Mucosa of descending colon (tissue), 3 donors: ENCODE data around the gene ELOVL1. TPM values are rescaled to one million over a fixed set of nuclear protein-coding genes. Genes with fewer than 3 reads are reported as not detected.
A peak's percentile ranks its signal among the peaks of the same experiment; 100 is the strongest.
"Not testable (repeated sequence)": the region's sequence is repeated elsewhere in the genome, so short reads cannot be mapped to it uniquely, and the experiment has no call there.

Source experiments
- ATAC-seq: fragments of 200-7000 bp; cut with Tn5 transposase; one replicate; pipeline ENCODE4 v1.9.1; 2020; ENCODE audit warnings: mild to moderate bottlenecking, moderate library complexity
- DNase-seq, 3 donors: peaks; one replicate each; pipeline ENCODE4 v3.0.0-alpha.2; 2020
- H3K36me3 ChIP-seq: fragments of 200-600 bp; one replicate; pipeline ENCODE4 v1.8.0; 2021; ENCODE audit warnings: low read depth, mild to moderate bottlenecking
- H3K4me1 ChIP-seq: fragments of 200-600 bp; one replicate; pipeline ENCODE4 v1.8.0; 2021; ENCODE audit warnings: low read depth, mild to moderate bottlenecking
- H3K4me3 ChIP-seq: fragments of 200-600 bp; one replicate; pipeline ENCODE4 v1.8.0; 2021; ENCODE audit warnings: mild to moderate bottlenecking
- H3K9me3 ChIP-seq: fragments of 200-600 bp; one replicate; pipeline ENCODE4 v1.8.0; 2021; ENCODE audit warnings: mild to moderate bottlenecking
- CTCF ChIP-seq: fragments of 200-600 bp; IDR thresholded peaks from one replicate; pipeline ENCODE4 v1.8.0; 2022; ENCODE audit warnings: antibody characterized with exemption, mild to moderate bottlenecking
- intact Hi-C, 2 donors: fragments of 100-400 bp; cut with DNase I in 1 of 2; cut with micrococcal nuclease in 1 of 2; formaldehyde crosslinking; loops; one replicate each; pipeline versions ENCODE4 v1.11.0 to v1.11.1; 2022; cut with DNase I, micrococcal nuclease
- total RNA-seq, 3 donors: library from RNA; stranded (reverse); fragmentation: NEBNext Ultra II Directional in 2 of 3; extraction: Animal tissue kit (Norgen Biotek cat#: 25700) in 2 of 3; gene quantifications; one replicate each; pipeline versions ENCODE4 v1.2.1 to v1.2.4, GENCODE V29; 2021 to 2023
- donor health status: DM: no; HTN: no; CAD: no; lungs with moderate emphysema.
- donor health status: DM: no; HTN: no; CAD: no.
- donor health status: DM: no; HTN: yes; CAD: no.

Gene ELOVL1
- total RNA-seq, 3 donors from 2014 or later: 80.0 to 171 (median 104) TPM

GRCh38 chr1:43370564-43370963, 2.8 kb upstream of the ELOVL1 start:
- Histone ChIP-seq H3K4me3 (no peak overlapping the region), H3K36me3 (no peaks in the 10 kb centered on the region), H3K4me1 (peaks cover 25% of the 10 kb centered on the region), H3K9me3 (no peaks in the 10 kb centered on the region)
- intact Hi-C loops: no loop called here
- DNase-seq: no peak
- no peak for TF ChIP-seq CTCF
- ATAC-seq: no peak

DNA sequence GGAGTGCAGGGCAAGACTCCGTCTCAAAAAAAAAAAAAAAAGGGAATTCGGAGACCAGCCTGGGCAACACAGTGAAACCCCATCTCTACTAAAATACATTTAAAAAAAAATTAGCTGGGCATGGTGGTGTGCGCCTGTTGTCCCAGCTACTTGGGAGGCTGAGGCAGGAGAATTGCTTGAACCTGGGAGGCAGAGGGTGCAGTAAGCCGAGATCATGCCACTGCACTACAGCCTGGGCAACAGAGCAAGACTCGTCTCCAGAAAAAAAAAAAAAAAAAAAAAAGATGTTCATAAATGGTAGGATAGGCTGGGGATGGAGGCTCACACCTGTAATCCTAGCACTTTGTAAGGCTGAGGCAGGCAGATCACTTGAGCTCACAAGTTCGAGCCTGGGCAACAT, 2.0 kb upstream of the ELOVL1 start:
- DNase-seq, H3K36me3 ChIP-seq, intact Hi-C loops, H3K9me3 ChIP-seq, ATAC-seq, H3K4me3 ChIP-seq: not testable (repeated sequence)
- peaks cover 28% of the 10 kb centered on the region for H3K4me1 ChIP-seq

DNA sequence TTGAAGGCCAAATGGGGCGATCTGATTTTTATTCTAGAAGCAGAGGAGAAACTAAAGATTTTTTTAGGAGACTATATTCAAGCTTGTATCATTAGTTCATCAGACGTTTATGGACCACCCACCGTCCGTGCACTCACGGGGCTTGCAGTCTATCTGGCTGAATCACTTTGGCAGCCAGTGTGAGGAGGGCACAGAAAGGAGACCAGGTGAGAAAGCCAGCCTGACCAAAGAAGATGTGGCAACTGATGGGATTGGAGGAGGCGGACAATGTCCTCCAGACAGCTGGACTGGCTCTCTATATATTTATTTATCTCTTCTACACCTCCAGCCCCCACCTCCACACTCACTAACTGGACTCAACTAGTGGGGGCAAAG, 822 bp upstream of the ELOVL1 start:
- intact Hi-C loops: no loop called here
- Histone ChIP-seq H3K9me3 (no peaks in the 10 kb centered on the region), H3K36me3 (no peaks in the 10 kb centered on the region), H3K4me3 (peak overlapping the region; percentile 50), H3K4me1 (peaks cover 34% of the 10 kb centered on the region)
- ATAC-seq (no peak), DNase-seq (peak in 2 of 3 donors; percentile 33 to 39)
- TF ChIP-seq CTCF: no peak

GRCh38 chr1:43367026-43367903, 546 bp downstream of the ELOVL1 start:
- no peaks in the 10 kb centered on the region for H3K36me3 ChIP-seq
- H3K4me3 ChIP-seq: peak overlapping the region; percentile 50
- no peak for TF ChIP-seq CTCF
- peak; percentile 47 to 73 (median 69) for DNase-seq
- H3K9me3 ChIP-seq: no peaks in the 10 kb centered on the region
- peak; percentile 74 for ATAC-seq
- intact Hi-C loops: no loop called here
- peaks cover 37% of the 10 kb centered on the region for H3K4me1 ChIP-seq

GRCh38 chr1:43366601-43367025, 1.2 kb downstream of the ELOVL1 start:
- peak; percentile 8 for ATAC-seq
- intact Hi-C loops: no loop called here
- Histone ChIP-seq H3K4me3 (no peak overlapping the region), H3K9me3 (no peaks in the 10 kb centered on the region), H3K4me1 (peaks cover 37% of the 10 kb centered on the region), H3K36me3 (no peaks in the 10 kb centered on the region)
- DNase-seq: no peak
- TF ChIP-seq CTCF: no peak

DNA sequence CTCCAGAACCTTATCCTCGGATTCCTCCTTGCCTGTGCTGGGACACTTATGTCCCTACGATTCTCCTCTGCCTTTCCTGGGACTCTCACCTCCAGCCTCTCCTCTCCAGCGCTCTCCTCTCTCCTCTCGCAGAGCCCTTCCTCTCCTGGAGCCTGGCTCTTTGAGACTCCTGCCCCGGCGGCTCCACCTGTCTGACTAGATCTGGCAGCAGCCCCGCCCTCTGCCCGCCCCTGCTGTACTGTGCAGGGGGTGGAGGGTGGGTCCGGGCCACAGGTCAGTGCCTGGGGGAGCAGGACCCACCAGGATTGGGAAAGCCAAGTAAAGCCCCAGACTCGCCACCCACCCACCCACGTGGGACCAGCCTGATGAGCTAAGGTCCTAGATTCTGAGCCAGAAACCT, 1.6 kb downstream of the ELOVL1 start:
- Histone ChIP-seq H3K36me3 (no peaks in the 10 kb centered on the region), H3K4me1 (peaks cover 37% of the 10 kb centered on the region), H3K9me3 (no peaks in the 10 kb centered on the region), H3K4me3 (no peak overlapping the region)
- intact Hi-C loops: no loop called here
- DNase-seq: peak; percentile 90 to 93 (median 92)
- TF ChIP-seq CTCF: no peak
- ATAC-seq: peak; percentile 59
